SK-N-SH treated with all-trans-retinoic acid at 6 μM for 48 hours (cell line): ENCODE measurements around the gene KCNJ16.

Experiments used
- TCF4 ChIP-seq: fragments of 250-450 bp; sonication (Bioruptor Pico); IDR thresholded peaks from 2 replicates; pipeline ENCODE4 v1.8.0; 2021; ENCODE audit warnings: mild to moderate bottlenecking, moderate library complexity, borderline replicate concordance
- ZC3H10 ChIP-seq: fragments of 250-450 bp; sonication (Bioruptor Pico); IDR thresholded peaks from 2 replicates; pipeline ENCODE4 v1.5.1; 2021; ENCODE audit warnings: mild to moderate bottlenecking, moderate library complexity
- ZFP3 ChIP-seq: fragments of 250-450 bp; sonication (Bioruptor Pico); IDR thresholded peaks from 2 replicates; pipeline ENCODE4 v1.5.0; 2020; ENCODE audit warnings: mild to moderate bottlenecking, moderate library complexity
- ZFP30 ChIP-seq: fragments of 450-650 bp; formaldehyde crosslinking; IDR thresholded peaks from 2 replicates; pipeline ENCODE4 v1.5.0; 2022; ENCODE audit warnings: mild to moderate bottlenecking, moderate library complexity
- ZNF565 ChIP-seq: fragments of 450-650 bp; formaldehyde crosslinking; conservative IDR thresholded peaks from 2 replicates; pipeline ENCODE4 v1.5.0; 2020; ENCODE audit warnings: low read depth, mild to moderate bottlenecking, moderate library complexity
- ZNF70 ChIP-seq: fragments of 450-650 bp; formaldehyde crosslinking; IDR thresholded peaks from 2 replicates; pipeline ENCODE4 v1.5.0; 2020; ENCODE audit warnings: mild to moderate bottlenecking, moderate library complexity

DNA sequence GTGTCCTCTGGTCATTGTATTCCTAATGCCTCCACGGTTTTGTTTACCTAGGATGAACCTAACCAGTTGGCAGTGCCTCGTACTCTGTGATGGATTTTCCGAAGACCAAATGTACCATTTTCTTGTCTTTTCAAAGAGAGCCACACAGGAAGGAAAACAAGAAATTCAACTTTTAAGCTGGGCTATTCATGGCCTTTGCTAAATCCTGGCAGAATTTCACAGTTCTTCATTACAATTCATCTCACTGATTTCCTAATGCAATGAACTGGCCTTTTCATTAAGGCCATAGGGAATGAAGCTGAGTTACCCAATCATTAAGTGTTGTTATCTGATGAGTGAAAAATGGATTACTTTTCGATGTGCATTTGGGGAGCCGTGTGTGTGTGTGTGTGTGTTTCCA is 7.9 kb upstream of the KCNJ16 start:
- TF ChIP-seq ZC3H10 (no peak), ZFP3 (CRISPR knock-in tag) (no peak), TCF4 (CRISPR knock-in tag) (no peak), ZNF565 (CRISPR knock-in tag) (no peak), ZFP30 (CRISPR knock-in tag) (no peak), ZNF70 (CRISPR knock-in tag) (no peak)
